IMR-90 (cell line): ENCODE results near the gene GRIK3. TPM values are rescaled to one million over a fixed set of nuclear protein-coding genes. Genes with fewer than 3 reads are reported as not detected.

Experiments used
- ATAC-seq: fragments of 200-7000 bp; cut with Tn5 transposase; 2 replicates; pipeline ENCODE4 v1.9.1; 2020; ENCODE audit warnings: low read depth, mild to moderate bottlenecking, moderate library complexity
- BruUV-seq: library from RNA; stranded (reverse); fragments of 400-500 nt; replicated peaks from 2 replicates; lab custom pipeline; 2021; lab: Mats Ljungman, UMichigan
- CTCF ChIA-PET: fragments of 300-600 bp; formaldehyde crosslinking; extraction: SDS; loops from one replicate; lab custom pipeline; 2021; ENCODE audit warnings: antibody characterized with exemption; lab: Yijun Ruan, JAX
- POLR2A ChIA-PET: fragments of 300-600 bp; sonication (Branson Sonifier 250); formaldehyde crosslinking; loops from one replicate; lab custom pipeline; 2022; ENCODE audit warnings: antibody characterized with exemption; ENCODE audit not compliant: unreplicated experiment; lab: Charles Lee
- DNase-seq: peaks from one replicate; pipeline ENCODE4 v3.0.0; 2013
- H2AFZ ChIP-seq: replicated peaks from 2 replicates; pipeline ENCODE3; 2013; ENCODE audit warnings: low read length, mild to moderate bottlenecking; ENCODE audit not compliant: poor library complexity
- H2AK5ac ChIP-seq: 2 replicates; pipeline ENCODE4 v1.6.1; 2013; ENCODE audit warnings: low read depth, low read length, inconsistent platforms
- H2AK9ac ChIP-seq: replicated peaks from 2 replicates; pipeline ENCODE3; 2013; ENCODE audit warnings: mild to moderate bottlenecking, low read depth, low read length, moderate library complexity; ENCODE audit not compliant: poor library complexity
- H2BK120ac ChIP-seq: 2 replicates; pipeline ENCODE4 v1.6.1; 2013; ENCODE audit warnings: low read depth, low read length, inconsistent platforms
- H2BK15ac ChIP-seq: 3 replicates; pipeline ENCODE4 v1.6.1; 2013; ENCODE audit warnings: low read depth, low read length, inconsistent platforms
- H2BK20ac ChIP-seq: 2 replicates; pipeline ENCODE4 v1.6.1; 2013; ENCODE audit warnings: low read depth, mild to moderate bottlenecking, inconsistent platforms, low read length, moderate library complexity
- H2BK5ac ChIP-seq: 2 replicates; pipeline ENCODE4 v1.6.1; 2013; ENCODE audit warnings: mild to moderate bottlenecking, low read depth, low read length, inconsistent platforms; ENCODE audit not compliant: poor library complexity, severe bottlenecking
- H3K14ac ChIP-seq: replicated peaks from 2 replicates; pipeline ENCODE4 v1.6.1; 2013; ENCODE audit warnings: low read depth, low read length, inconsistent platforms
- H3K18ac ChIP-seq: 2 replicates; pipeline ENCODE4 v1.6.1; 2013; ENCODE audit warnings: low read depth, low read length, control low read depth
- H3K23ac ChIP-seq: 2 replicates; pipeline ENCODE4 v1.6.1; 2013; ENCODE audit warnings: low read depth, low read length, inconsistent platforms
- H3K27ac ChIP-seq: 2 replicates; pipeline ENCODE4 v1.5.1; 2013; ENCODE audit warnings: mild to moderate bottlenecking, control low read depth, low read length; ENCODE audit not compliant: insufficient read depth
- H3K27me3 ChIP-seq: 2 replicates; pipeline ENCODE4 v1.6.1; 2013; ENCODE audit warnings: low read length; ENCODE audit not compliant: control insufficient read depth, insufficient read depth
- H3K36me3 ChIP-seq: 2 replicates; pipeline ENCODE4 v1.6.1; 2013; ENCODE audit warnings: low read length, mixed read lengths; ENCODE audit not compliant: control insufficient read depth, insufficient read depth
- H3K4ac ChIP-seq: 2 replicates; pipeline ENCODE4 v1.6.1; 2013; ENCODE audit warnings: low read depth, low read length, inconsistent platforms
- H3K4me1 ChIP-seq: 2 replicates; pipeline ENCODE4 v1.6.1; 2013; ENCODE audit warnings: low read length, mixed read lengths; ENCODE audit not compliant: control insufficient read depth, insufficient read depth
- H3K4me2 ChIP-seq: 2 replicates; pipeline ENCODE4 v1.6.1; 2013; ENCODE audit warnings: low read depth, mild to moderate bottlenecking, control low read depth, low read length, moderate library complexity
- H3K4me3 ChIP-seq: 2 replicates; pipeline ENCODE4 v1.5.1; 2013; ENCODE audit warnings: low read depth, mild to moderate bottlenecking, control low read depth, low read length, moderate library complexity; ENCODE audit not compliant: insufficient read depth
- H3K56ac ChIP-seq: 2 replicates; pipeline ENCODE4 v1.6.1; 2013; ENCODE audit warnings: low read length, inconsistent platforms; ENCODE audit not compliant: insufficient read depth; ENCODE audit errors: extremely low read depth
- H3K79me1 ChIP-seq, 2 experiments: 2 replicates each; pipeline ENCODE4 v1.6.1; 2013; ENCODE audit warnings: low read length in 2 of 2, inconsistent platforms in 1 of 2, low read depth in 1 of 2
- H3K9ac ChIP-seq: 2 replicates; pipeline ENCODE4 v1.6.1; 2013; ENCODE audit warnings: low read depth, low read length, control low read depth
- H3K9me1 ChIP-seq: 2 replicates; pipeline ENCODE4 v1.6.1; 2013; ENCODE audit warnings: low read length, inconsistent platforms; ENCODE audit not compliant: insufficient read depth
- H3K9me3 ChIP-seq: 2 replicates; pipeline ENCODE4 v1.6.1; 2013; ENCODE audit warnings: low read length; ENCODE audit not compliant: control insufficient read depth, insufficient read depth
- H4K20me1 ChIP-seq: 2 replicates; pipeline ENCODE4 v1.6.1; 2013; ENCODE audit warnings: low read length, inconsistent platforms; ENCODE audit not compliant: insufficient read depth
- H4K5ac ChIP-seq: 2 replicates; pipeline ENCODE4 v1.6.1; 2013; ENCODE audit warnings: mild to moderate bottlenecking, low read depth, low read length, control low read depth
- H4K8ac ChIP-seq, 2 experiments: 2 replicates each; pipeline ENCODE4 v1.6.1; 2013; ENCODE audit warnings: low read depth in 2 of 2, low read length in 2 of 2, control low read depth in 1 of 2, inconsistent platforms in 1 of 2
- H4K91ac ChIP-seq: 2 replicates; pipeline ENCODE4 v1.6.1; 2013; ENCODE audit warnings: low read depth, low read length, inconsistent platforms; ENCODE audit not compliant: insufficient read depth
- MAZ ChIP-seq: IDR thresholded peaks from 2 replicates; pipeline ENCODE4 v1.6.1; 2012; ENCODE audit warnings: low read depth, mild to moderate bottlenecking, low read length, improper control_type of control experiment, moderate library complexity, borderline replicate concordance
- NFE2L2 ChIP-seq: fragments of 150-350 bp; IDR thresholded peaks from 2 replicates; pipeline ENCODE4 v1.6.1; 2016; ENCODE audit warnings: low read depth, mild to moderate bottlenecking, low read length
- RAD21 ChIP-seq: IDR thresholded peaks from 2 replicates; pipeline ENCODE4 v1.6.1; 2012; ENCODE audit warnings: low read length, improper control_type of control experiment
- RCOR1 ChIP-seq: IDR thresholded peaks from 2 replicates; pipeline ENCODE4 v1.6.1; 2012; ENCODE audit warnings: mild to moderate bottlenecking, low read length, improper control_type of control experiment; ENCODE audit not compliant: insufficient replicate concordance
- SMC3 ChIP-seq: fragments of 150-350 bp; IDR thresholded peaks from 2 replicates; pipeline ENCODE4 v1.6.1; 2016; ENCODE audit warnings: low read depth, mild to moderate bottlenecking, antibody characterized with exemption, low read length, moderate library complexity
- WGBS, 2 experiments: methylation state at CpG; one replicate each; pipeline versions ENCODE4 v1.1.5 to v1.1.7; 2013; ENCODE audit warnings: missing lambda C conversion rate in 2 of 2; ENCODE audit not compliant: insufficient read length in 1 of 2; ENCODE audit errors: extremely low coverage in 2 of 2; 5-methylcytosine and 5-hydroxymethylcytosine counted together
- dilution Hi-C: fragments of 300-500 bp; cut with HindIII; formaldehyde crosslinking; loops from one replicate; pipeline ENCODE4 v1.14.3; 2018; ENCODE audit warnings: low sequenced_read_pairs; ENCODE audit not compliant: unreplicated experiment
- in situ Hi-C: fragments of 300-500 bp; cut with MboI; formaldehyde crosslinking; loops from 3 replicates; pipeline ENCODE4 v1.14.3; 2019; ENCODE audit warnings: low sequenced_read_pairs, inconsistent platforms, mixed read lengths
- intact Hi-C: fragments of 100-400 bp; cut with micrococcal nuclease; formaldehyde crosslinking; loops from 2 replicates; pipeline ENCODE4 v1.10.0; 2022
- polyA plus RNA-seq, 3 experiments: library from polyadenylated mRNA; depleted of rRNA; stranded (reverse); fragments of >200 nt; gene quantifications; 2 replicates each; pipeline ENCODE4 v1.2.3, GENCODE V29; 2012; ENCODE audit warnings: low replicate concordance in 1 of 3
- total RNA-seq: library from RNA; depleted of rRNA; stranded (reverse); fragments of >200 nt; gene quantifications from 2 replicates; pipeline ENCODE4 v1.2.3, GENCODE V29; 2012

GRIK3 gene
- total and polyA plus RNA-seq, 2 of the 4 experiments (the other 2 are of a cell fraction) = not detected

DNA sequence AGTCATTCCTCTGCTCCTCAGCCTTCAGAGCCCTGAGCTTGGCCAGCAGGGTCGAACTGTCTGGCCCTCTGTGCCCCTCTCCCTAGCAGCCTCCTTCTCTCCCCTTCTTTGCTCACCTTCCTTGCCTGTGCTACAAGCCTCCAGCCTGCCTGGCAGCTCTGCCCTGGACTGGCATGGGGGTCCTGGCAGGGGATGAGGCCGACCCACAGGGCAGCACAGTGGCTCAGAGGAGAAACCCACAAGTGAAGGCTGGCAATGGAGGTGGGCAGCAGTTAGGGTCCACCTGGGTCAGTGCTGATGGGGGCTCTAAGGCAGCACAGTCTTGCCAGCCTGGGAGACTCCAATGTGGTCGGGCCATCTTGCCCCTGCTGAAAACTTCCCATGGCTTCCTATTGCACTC, 274.2 kb downstream of the GRIK3 start:
- H4K5ac ChIP-seq = no peak overlapping the region
- H3K36me3 ChIP-seq = no peaks in the 10 kb centered on the region
- no peak overlapping the region for H3K4me2 ChIP-seq
- H2AK5ac ChIP-seq = no peak overlapping the region
- no peak overlapping the region for H2BK15ac ChIP-seq
- 0% methylated on average over 1 of the region's 3 CpGs; no CpG with 5 or more reads in 1 of the 2 experiments for WGBS, 2 experiments
- DNase-seq (no peak), ATAC-seq (no peak)
- ChIA-PET POLR2A (no interaction called here), CTCF (no interaction called here)
- no peak overlapping the region for H2AK9ac ChIP-seq
- H3K9me3 ChIP-seq = no peaks in the 10 kb centered on the region
- H2AFZ ChIP-seq = no peak overlapping the region
- H4K20me1 ChIP-seq = no peaks in the 10 kb centered on the region
- H4K91ac ChIP-seq = no peak overlapping the region
- H3K23ac ChIP-seq = no peak overlapping the region
- no peaks in the 10 kb centered on the region for H3K79me1 ChIP-seq
- no TSS peak for BruUV-seq
- no peak for TF ChIP-seq RCOR1
- no peak for TF ChIP-seq NFE2L2
- TF ChIP-seq RAD21 = no peak
- no peak for TF ChIP-seq MAZ
- no peak for TF ChIP-seq SMC3
- H3K4me3 ChIP-seq = no peak overlapping the region
- no peak overlapping the region for H2BK5ac ChIP-seq
- no peak overlapping the region for H3K14ac ChIP-seq
- H3K9me1 ChIP-seq = no peaks in the 10 kb centered on the region
- intact Hi-C loops = no loop called here
- H2BK120ac ChIP-seq = no peak overlapping the region
- H3K9ac ChIP-seq = no peak overlapping the region
- no peak overlapping the region for H3K18ac ChIP-seq
- no peak overlapping the region for H3K56ac ChIP-seq
- H3K27ac ChIP-seq = no peak overlapping the region
- no peak overlapping the region for H4K8ac ChIP-seq
- no peak overlapping the region for H3K4ac ChIP-seq
- H2BK20ac ChIP-seq = no peak overlapping the region
- dilution Hi-C loops = no loop called here
- H3K27me3 ChIP-seq = no peaks in the 10 kb centered on the region; the same call in 1 of the 2 replicates
- in situ Hi-C loops = no loop called here
- H3K4me1 ChIP-seq = no peaks in the 10 kb centered on the region
